GM12801 (cell line): ENCODE measurements around the gene EID3.

Experiments
- TF ChIP-seq, protein P1 (sequence below): IDR thresholded peaks from one replicate; pipeline ENCODE4 v1.5.1; 2011; ENCODE audit warnings: control low read depth; ENCODE audit not compliant: insufficient read length; ENCODE audit errors: extremely low read depth

Gene EID3

GRCh38 chr12:104348283-104348993 is 44.9 kb downstream of the EID3 start:
- TF ChIP-seq, protein P1, sequence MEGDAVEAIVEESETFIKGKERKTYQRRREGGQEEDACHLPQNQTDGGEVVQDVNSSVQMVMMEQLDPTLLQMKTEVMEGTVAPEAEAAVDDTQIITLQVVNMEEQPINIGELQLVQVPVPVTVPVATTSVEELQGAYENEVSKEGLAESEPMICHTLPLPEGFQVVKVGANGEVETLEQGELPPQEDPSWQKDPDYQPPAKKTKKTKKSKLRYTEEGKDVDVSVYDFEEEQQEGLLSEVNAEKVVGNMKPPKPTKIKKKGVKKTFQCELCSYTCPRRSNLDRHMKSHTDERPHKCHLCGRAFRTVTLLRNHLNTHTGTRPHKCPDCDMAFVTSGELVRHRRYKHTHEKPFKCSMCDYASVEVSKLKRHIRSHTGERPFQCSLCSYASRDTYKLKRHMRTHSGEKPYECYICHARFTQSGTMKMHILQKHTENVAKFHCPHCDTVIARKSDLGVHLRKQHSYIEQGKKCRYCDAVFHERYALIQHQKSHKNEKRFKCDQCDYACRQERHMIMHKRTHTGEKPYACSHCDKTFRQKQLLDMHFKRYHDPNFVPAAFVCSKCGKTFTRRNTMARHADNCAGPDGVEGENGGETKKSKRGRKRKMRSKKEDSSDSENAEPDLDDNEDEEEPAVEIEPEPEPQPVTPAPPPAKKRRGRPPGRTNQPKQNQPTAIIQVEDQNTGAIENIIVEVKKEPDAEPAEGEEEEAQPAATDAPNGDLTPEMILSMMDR, result no peak

DNA sequence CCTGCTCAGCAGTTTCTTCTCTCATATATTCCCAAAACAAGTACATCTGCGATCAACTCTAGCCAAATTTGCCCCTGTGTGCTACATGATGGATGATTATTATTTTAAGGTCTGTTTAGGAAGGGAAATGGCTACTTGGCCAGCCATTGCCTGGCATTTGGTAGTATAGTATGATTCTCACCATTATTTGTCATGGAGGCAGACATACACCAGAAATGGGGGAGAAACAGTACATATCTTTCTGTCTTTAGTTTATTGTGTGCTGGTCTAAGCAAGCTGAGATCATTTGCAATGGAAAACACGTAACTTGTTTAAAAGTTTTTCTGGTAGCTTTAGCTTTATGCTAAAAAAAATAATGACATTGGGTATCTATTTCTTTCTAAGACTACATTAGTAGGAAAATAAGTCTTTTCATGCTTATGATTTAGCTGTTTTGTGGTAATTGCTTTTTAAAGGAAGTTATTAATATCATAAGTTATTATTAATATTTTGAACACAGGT is 45.5 kb downstream of the EID3 start:
- TF ChIP-seq, protein P1, result no peak

- TF ChIP-seq, protein P1, result no peak
These were observed 46.9 kb downstream of the EID3 start for GRCh38 chr12:104350211-104351056.

GRCh38 chr12:104351057-104351983 is 47.8 kb downstream of the EID3 start:
- TF ChIP-seq, protein P1, result no peak

DNA sequence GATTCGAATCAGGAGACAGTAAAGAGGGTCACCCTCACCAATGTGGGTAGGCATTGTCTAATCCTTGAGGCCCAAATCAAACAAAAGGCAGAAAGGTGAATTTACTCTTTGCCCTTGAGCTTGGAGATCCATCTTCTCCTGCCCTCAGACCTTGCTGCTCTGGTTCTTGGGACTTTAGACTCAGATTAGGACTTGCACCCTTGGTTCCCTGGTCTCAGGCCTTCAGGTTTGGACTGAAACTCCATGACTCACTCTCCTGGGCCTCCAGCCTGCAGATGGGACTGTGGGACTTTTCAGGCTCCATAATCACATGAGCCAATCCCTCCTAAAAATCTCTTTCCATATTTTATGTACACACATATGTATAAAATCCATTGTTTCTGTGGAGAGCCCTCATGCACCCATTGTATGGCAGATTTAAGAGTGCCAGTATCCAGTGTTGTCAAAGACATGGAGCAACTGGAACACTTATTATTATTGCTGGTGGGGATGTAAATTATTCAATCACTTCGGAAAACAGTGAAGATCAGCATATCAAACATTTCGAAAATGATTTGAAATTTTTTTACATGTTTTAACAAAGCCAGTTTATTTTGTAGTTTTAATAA is 48.7 kb downstream of the EID3 start:
- TF ChIP-seq, protein P1, result no peak

DNA sequence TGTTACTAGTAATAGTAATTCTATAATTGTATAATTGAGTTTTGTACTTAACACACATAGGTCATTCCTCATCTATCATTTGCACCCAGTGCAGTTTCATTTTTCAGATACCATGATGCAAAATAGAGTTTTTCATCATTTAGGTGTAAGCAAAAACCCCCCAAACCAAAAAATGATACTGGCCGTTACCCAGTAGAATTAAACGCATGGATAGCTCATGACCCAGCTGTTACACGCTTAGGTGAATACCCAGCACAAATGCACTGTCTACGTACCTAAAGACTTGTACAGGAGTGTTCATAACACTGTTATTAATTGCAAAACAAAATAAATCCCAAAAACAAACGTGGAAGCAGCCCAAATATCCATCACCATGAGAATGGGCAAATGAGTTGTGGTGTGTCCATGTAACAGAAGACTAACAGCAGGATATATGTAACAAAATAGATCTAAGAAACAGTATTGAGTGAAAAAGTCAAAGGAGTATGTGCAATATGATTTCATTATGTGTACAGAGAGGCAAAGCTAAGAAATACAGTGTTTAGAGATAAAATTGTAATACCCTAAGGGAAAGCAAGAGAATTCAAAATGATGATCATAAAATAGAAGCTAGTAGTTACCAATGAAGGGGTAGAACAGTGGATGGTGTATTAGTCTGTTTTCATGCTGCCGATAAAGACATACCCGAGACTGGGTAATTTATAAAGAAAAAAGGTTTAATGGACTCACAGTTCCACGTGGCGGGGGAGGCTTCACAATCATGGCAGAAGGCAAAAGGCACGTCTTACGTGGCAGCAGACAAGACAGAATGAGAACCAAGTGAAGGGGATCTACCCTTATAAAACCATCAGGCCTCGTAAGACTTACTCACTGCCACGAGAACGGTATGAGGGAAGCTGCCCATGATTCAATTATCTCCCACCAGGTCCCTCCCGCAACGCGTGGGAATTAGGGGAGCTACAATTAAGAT is 49.8 kb downstream of the EID3 start:
- TF ChIP-seq, protein P1, result no peak
